ENCODE data around the gene PARVB.
"Not testable (repeated sequence)": the region's sequence is repeated elsewhere in the genome, so short reads cannot be mapped to it uniquely, and the experiment has no call there.

The PARVB gene

DNA sequence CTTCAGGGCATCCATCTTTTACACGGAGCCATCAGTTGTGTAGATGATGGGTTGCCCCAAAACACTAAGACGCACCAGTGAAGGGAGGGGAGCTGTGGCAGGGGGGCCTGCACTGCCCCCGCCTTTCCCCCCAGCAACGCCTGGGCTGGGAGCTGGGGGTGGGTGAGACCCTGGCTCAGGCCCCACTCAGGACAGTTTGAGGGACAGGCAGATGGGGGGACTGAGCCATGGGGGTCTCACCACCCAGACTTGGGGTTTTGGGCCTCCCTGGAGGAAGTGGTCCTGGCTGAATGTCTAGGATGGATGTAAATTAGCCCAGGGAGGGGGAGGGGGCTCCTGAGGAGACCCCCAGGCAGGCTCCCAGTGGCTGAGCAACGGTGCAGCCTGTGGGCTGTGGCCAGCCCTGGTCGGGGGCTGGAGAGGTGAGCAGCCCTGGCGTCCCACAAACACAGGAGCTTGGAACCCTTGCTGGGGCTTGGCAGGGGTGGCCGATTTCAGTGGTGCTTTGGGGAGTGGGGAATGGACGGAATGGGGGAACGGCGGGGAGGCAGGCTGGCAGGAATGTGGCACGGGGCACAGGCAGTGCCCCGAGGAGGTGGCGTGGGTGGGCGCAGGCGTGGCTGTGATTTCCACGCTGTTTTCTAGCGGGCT is 6.1 kb downstream of the PARVB start:
- DNase-seq: no peak

DNA sequence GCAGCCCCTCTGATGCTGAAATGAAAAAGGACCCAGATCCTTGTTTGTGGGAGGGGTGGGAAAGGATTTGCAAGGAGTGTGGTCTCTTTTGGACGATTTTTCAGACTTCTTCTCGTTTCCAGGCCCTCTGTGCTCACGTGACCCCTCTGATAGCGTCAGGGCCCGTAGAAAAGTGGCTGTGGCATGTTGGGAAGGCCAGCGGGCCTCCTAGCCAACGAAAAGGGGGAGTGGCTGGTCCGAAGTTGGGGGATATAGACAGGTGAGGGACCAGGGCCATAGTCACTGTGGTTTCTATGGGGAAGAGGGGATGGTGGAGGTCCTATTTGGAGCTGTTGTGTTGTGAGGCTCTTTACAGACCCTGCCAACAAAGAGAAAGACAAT is 6.6 kb downstream of the PARVB start:
- DNase-seq: no peak

DNA sequence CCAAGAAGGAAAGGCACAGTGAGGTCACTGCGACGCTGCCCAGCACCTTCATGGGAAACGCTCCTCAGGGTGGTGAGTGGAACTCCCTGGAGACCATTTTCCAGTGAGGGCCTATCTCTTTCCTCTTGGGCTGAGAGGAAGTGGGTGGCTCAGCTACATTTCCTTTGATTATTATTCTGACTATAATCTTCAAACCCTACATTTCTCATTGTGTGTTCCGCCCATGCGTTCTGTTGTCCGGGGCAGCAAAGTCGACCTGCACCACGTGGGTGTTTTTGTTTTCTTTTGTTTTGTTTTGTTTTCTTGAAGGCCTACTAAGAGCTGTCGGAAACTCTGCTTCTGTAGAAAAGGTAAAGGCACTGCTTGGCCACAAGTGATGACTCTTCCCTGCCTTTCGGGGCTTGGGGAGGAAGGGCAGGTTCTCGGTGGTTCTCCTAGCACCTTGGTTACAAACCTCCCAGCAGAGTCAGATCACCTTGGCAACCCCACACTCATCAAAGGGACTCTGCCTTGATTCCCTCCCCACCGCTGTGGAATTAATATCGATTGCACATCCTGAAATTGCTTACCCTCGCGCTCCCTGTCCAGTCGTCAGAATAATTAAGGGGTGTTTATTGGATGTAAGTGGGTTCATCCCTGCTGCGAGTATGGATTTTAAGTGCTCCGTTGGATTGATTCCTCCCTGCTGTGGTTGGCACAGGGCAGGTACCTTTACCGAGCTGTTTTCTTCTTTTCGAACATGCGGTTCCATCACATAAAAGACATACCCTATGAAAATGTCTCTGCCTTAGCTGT is 7.3 kb downstream of the PARVB start:
- DNase-seq: no peak

GRCh38 chr22:44032126-44032730 is 8.1 kb downstream of the PARVB start:
- DNase-seq: no peak

- no peak for DNase-seq
Observed at GRCh38 chr22:44033287-44033686, 9.2 kb downstream of the PARVB start.

DNA sequence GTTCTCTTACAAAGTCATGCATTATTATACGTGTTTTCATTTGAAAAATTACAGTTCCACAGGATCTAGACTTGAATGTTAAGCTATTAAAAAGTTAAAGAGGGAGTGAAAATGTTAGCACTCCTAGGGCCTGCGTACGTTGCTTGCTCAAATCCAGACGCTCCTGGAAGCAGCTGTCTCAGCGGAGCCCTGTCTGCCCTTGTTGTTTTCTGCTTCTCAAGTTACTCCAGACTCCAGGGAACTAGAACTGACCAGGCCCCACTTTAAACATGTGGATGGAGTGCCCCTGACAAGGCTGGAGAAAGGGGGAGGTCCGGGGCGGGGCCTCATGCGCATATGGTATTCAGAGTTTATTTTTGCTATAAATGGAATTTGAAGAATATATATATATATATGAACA is 9.6 kb downstream of the PARVB start:
- no peak for DNase-seq

DNA sequence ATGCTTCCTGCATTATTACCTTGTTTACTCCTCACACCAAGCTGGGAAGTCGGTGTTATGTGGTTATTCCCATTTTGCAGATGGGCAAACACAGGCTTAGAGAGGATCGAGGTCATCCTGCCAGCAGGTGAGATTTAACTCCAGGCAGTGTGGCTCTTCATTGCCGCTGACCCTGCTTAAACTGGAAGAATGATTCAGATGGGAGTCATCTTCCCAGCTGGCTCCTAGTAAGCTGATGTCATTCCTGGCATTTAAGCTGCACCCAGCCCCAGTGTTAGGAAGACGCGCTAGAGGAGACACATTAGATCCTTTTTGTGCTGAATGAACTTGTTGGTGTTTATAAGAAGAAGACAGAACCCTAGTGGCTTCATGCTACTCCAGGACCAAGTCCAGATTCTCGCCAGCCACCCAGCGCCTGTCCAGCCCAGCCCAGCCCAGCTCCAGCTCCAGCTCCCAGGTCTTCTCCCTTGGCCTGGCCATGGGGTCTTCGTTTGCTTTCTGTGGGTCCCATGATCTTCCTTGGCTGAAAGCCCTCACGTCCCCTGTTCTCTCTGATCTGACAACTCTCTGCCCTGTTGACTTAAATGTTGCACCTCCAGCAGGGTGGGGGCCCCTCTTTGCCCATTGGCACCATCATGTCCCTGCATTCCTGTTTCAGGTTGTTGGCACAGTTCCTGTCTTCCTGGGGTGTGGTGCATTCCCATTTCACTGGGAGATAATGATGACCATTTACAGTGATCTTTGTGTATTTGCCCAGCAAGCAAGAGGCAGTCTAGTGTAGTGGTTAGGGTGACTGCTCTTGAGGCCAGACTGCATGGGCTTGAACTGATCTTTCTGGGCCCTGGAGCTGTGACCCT is 13.6 kb downstream of the PARVB start:
- DNase-seq: no peak

DNA sequence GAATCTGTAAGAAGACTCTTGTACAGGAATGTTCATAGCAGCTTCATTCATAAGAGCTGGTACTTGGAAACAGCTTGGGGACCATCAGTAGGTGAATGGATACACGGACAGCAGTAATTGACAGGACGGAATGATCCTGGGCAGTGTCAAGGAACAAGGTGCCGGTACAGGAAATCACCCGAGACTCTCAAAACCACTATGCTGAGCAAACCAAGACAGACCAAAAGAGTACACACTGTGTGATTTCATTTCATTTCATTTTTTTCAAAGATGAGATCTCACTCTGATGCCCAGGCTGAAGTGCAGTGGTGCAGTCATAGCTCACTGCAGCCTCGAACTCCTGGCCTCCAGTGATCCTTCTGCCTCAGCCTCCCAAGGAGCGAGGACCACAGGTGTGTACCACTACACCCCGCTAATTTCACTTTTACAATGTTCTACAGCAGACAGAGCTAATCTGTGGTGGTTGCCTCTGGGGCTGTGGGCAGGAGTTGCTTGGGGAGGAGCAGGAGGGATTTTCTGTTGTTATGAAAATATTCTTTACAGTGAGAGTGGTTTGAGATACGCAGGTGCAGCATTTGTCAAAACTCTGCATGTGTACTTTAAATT is 15.6 kb downstream of the PARVB start:
- no peak for DNase-seq

DNA sequence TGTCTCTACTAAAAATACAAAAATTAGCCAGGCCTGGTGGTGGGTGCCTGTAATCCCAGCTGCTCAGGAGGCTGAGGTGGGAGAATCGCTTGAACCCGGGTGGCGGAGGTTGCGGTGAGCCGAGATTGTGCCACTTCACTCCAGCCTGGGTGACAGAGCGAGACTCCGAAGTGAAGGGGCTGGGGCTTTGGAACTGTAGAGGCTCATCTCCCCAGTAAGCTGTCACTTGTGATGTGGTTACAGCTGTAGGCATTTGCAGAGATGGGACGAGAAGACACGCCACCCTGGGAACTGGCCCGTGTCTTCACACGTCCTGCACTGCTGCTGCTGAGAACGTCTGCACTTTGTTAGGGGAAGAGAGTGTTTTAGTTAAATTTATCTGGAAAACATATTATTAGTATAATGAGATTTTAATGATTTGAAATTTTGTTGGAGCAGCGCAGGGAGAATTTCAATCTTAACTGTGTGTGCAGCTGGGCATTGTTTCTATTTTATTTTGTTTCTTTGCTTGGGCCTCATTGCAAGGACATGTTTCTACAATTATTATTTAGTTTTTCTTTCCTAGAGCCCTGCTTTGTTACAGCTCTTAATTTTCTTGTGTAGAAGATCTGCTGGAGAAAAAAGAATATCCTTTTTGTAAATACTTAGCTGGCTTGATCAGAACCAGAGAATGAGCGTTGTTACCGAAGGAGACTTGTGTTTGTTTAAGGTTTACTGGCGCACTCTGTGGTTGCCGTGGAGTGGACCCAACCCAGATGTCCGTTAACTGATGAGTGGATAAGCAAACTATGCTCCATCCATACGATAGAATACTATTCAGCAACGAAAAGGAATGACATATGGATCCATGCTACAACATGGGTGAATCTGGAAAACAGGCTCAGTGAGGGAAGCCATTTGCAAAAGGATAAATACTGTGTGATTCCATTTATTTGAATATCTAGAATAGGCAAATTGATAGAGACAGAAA is 18.4 kb downstream of the PARVB start:
- DNase-seq: no peak

DNA sequence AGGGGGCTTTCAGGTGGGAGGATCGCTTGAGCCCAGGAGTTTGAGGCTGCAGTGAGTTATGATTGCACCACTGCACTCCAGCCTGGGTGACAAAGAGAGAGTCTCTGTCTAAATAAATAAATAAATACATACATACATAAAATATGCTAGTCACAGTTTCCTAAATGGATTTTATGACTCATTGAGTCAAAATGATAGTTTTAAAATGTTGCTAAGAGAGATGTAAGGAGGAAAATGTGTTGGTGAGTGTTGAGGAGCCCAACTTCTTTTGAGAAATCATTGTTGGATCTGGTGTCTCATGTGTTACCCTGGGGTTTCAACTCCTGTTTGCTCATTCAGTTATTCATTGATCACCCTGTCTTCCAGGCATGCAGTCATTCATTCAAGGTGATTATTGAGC is 21.0 kb downstream of the PARVB start:
- DNase-seq: no peak

DNA sequence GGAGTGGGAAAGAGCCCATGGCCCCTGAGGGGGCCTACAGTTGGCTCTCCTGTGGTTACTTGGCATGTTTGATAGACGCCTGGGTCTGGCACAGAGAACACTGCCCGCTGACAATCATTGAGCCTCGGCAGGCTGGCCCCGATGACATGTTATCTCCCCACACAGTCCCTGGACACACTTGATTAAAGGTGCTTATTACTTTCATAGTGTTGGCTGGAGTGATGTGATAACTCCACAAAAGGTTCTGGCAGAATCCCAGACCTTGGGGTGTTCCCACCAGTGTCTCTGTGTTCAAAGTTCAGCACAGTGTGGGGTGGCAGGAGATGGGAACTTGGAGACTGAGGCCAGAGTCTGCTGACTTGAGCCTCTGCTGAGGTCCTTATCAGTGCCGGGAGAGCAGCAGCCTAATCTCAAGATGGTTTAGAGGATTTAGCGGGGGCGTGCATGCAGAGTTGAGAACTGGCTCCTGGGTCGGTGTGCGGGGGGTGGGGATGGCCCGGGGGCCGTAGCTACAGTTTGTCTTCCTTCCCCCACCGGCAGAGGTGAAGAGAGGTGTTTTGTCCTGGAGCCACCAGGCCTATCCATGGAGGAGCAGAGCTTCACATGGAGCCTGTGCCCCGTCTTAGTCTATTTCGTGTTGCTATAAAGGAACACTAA is 22.5 kb downstream of the PARVB start:
- DNase-seq: no peak

- DNase-seq: no peak
Observed at GRCh38 chr22:44047891-44048301, 23.8 kb downstream of the PARVB start.

- no peak for DNase-seq
Observed at GRCh38 chr22:44049486-44050231, 25.6 kb downstream of the PARVB start.

- DNase-seq: no peak
Observed at GRCh38 chr22:44050766-44051355, 26.8 kb downstream of the PARVB start.

DNA sequence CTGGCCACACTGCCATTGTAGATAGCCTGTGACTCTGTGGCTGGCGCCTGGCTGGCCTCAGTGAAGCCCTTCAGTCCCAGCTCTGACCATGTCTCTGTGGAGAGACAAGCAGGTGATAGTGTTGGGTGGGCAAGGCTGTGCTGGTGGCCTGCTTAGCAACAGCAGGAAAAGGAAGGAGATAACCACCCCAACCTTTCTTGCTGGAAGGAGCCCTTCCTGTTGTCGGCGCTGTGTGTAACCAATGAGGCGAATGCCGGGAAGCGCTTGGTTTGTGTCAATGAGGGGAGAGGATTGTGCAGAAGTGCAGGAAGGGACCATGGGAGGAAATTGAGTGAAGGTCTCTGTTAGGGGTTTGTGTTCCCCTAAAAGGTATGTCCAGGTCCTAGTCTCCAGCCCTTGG is 27.3 kb downstream of the PARVB start:
- no peak for DNase-seq

DNA sequence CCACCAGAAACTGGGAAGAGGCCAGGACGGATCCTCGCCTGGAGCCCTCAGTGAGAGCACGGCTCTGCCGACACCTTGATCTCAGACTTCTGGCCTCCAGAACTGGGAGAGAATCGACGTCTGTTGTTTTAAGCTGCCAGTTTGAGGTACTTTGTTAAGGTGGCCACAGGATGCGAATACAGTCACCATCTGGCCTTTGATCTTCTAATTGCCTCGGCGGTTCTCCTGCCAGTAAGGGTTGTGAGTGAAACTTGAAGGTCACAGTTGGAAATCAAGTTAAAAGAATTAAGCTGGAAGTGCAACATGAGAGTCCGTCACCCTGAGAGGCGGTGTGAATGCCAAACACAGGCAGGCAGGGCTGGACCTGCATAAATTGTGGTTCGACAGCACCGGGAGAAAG is 27.9 kb downstream of the PARVB start:
- no peak for DNase-seq

DNA sequence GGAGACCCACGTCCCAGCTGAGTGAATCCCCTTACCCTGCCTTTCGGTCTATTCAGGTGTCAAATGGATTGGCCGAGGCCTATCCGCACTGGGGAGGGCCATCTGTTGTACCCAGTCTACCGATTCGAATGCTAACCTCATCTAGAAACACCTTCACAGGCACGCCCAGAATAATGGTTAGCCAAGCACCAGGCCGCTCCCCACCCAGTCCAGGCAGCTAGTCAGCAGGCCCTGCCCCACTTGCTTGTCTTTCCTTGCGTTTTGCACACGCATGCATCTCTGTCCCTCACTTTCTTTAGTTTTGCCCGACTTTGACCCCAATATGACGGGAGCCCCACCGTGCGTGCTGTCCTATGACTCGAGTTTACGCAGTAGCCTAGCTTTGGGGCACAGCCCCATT is 31.7 kb downstream of the PARVB start:
- DNase-seq: no peak

DNA sequence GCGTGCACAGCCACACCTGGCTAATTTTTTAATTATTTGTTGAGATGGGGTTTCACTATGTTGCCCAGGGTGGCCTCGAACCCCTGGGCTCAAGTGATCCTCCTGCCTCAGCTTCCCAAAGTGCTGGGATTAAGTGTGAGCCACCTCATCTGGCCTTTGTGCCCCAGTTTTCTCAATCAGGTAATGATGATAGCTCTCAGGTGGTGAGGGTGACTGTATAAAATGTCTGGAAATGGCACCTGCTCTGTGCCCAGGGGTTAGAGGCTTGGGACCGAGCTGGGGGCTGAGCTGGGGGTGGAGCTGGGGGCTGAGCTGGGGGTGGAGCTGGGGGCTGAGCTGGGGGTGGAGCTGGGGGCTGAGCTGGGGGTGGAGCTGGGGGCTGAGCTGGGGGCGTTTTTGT is 32.5 kb downstream of the PARVB start:
- DNase-seq: not testable (repeated sequence)

GRCh38 chr22:44057401-44057987 is 33.4 kb downstream of the PARVB start:
- DNase-seq: no peak
